ENCODE results near the gene SNRPE.

The SNRPE gene

DNA sequence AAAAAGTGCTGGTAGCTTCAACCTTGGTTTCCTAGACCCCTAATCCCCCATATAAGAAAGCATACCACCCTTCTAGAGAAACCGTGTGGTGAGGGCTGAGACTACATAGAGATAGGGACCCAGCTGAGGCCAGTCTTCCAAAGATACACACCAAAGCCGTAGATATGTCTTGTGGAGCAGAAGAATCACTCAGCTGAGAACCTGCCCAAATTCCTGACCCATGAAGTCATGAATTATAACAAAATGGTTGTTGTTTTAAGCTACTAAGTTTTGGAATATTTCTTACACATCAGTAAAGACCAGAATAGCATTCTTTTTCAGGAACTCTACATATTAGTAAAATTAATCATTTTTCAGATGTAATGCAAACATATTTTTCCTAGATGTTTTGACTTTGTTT is 3.3 kb upstream of the SNRPE start:
- no peaks in the 10 kb centered on the region for H3K27me3 Mint-ChIP-seq
- intact Hi-C loops (cut with micrococcal nuclease) = no loop called here
- H3K4me1 Mint-ChIP-seq (ENCODE audit: low read depth) = peaks cover 16% of the 10 kb centered on the region
- H3K4me3 Mint-ChIP-seq = no peak overlapping the region
- no peak overlapping the region for H3K27ac Mint-ChIP-seq
- H3K36me3 Mint-ChIP-seq (ENCODE audit: low read depth) = peaks cover 30% of the 10 kb centered on the region
- no peaks in the 10 kb centered on the region for H3K9me3 Mint-ChIP-seq

GRCh38 chr1:203858975-203859374 is 2.4 kb upstream of the SNRPE start:
- Mint-ChIP-seq H3K27ac (no peak overlapping the region), H3K4me1 (ENCODE audit: low read depth) (peaks cover 21% of the 10 kb centered on the region), H3K27me3 (no peaks in the 10 kb centered on the region), H3K9me3 (no peaks in the 10 kb centered on the region), H3K36me3 (ENCODE audit: low read depth) (peaks cover 39% of the 10 kb centered on the region), H3K4me3 (no peak overlapping the region)
- intact Hi-C loops (cut with micrococcal nuclease) = no loop called here

DNA sequence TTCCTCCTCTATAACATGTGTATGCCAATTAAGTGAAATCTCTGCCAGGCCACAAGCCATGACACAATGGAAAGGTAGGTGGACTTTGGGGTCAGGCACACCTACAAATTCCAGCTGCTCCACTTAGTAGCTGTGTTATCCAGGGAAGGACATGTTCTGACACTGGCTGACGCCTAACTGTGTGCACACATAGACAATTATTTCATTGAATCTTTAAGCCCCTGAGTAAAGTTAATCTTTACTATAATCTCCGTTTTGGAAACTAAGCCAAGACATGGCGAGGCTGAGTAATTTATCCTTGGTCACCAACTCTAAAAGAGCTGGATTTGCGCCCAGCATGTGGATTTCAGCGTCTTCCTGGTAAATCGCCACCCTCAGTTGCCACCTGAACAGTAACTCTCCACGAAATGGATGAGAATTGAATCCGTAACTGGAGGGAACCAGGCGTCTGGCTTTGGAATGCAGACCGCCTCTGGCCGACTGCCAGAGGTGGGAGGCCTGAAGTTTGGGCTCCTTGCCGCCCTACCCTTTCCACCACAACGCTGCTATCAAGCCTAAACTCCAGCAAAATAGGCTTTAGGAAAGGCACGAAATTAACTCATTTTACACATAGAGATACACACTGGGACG is 888 bp upstream of the SNRPE start:
- H3K27ac Mint-ChIP-seq = peak overlapping the region; percentile 94
- peaks cover 21% of the 10 kb centered on the region for H3K4me1 Mint-ChIP-seq (ENCODE audit: low read depth)
- no peaks in the 10 kb centered on the region for H3K27me3 Mint-ChIP-seq
- H3K9me3 Mint-ChIP-seq = no peaks in the 10 kb centered on the region
- peak overlapping the region; percentile 98 for H3K4me3 Mint-ChIP-seq
- intact Hi-C loops (cut with micrococcal nuclease) = loop anchor here (1.0 to 5.0 kb wide), 2 partner anchors 269 to 347 kb away; no protein-coding TSS in a partner anchor
- H3K36me3 Mint-ChIP-seq (ENCODE audit: low read depth) = peaks cover 52% of the 10 kb centered on the region

DNA sequence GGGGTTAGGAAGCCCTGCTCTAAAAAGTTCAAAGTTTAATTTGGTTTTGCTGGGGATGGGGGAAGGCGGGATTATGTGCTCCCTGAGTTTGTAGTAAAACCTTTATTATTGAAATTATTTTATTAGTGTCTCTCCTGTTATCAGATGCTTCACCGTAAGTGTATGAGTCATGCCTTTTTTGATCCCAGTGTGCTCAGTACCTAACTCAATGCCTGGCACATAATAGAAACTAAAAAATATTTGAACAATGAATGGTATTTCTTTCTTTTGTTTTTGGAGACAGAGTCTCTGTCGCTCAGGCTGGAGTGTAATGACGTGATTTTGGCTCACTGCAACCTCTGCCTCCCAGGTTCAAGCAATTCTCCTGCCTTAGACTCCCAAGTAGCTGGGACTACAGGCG is 6.4 kb downstream of the SNRPE start:
- peaks cover 98% of the 10 kb centered on the region for H3K36me3 Mint-ChIP-seq (ENCODE audit: low read depth)
- intact Hi-C loops (cut with micrococcal nuclease) = no loop called here

DNA sequence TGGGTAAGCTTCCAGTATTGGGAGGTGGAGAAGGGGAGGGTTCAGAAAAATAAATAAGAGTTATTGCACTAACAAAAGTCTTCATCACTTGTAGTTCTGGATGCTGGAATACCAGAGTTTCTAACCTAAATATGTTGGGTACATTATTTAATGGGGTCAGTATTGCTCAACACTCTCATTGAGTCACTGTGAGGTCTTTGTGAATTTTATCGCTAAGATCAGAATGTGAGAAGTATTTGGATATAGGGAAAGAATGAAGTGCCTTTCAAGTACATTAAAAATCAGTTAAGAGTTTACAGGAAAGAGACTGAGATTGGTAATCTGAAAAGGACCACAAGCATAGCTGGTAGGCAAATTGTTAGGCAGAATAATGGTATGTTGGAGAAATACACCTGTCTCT is 8.8 kb downstream of the SNRPE start:
- no peaks in the 10 kb centered on the region for H3K9me3 Mint-ChIP-seq
- no peaks in the 10 kb centered on the region for H3K27me3 Mint-ChIP-seq
- H3K4me1 Mint-ChIP-seq (ENCODE audit: low read depth) = no peaks in the 10 kb centered on the region
- intact Hi-C loops (cut with micrococcal nuclease) = no loop called here
- H3K27ac Mint-ChIP-seq = no peak overlapping the region
- no peak overlapping the region for H3K4me3 Mint-ChIP-seq
- peaks cover 89% of the 10 kb centered on the region for H3K36me3 Mint-ChIP-seq (ENCODE audit: low read depth)

More for the DNA sequence above, 6.4 kb downstream of the SNRPE start:
- Mint-ChIP-seq H3K9me3 (no peaks in the 10 kb centered on the region), H3K27ac (no peak overlapping the region), H3K4me3 (no peak overlapping the region), H3K4me1 (ENCODE audit: low read depth) (peaks cover 5% of the 10 kb centered on the region), H3K27me3 (no peaks in the 10 kb centered on the region)

DNA sequence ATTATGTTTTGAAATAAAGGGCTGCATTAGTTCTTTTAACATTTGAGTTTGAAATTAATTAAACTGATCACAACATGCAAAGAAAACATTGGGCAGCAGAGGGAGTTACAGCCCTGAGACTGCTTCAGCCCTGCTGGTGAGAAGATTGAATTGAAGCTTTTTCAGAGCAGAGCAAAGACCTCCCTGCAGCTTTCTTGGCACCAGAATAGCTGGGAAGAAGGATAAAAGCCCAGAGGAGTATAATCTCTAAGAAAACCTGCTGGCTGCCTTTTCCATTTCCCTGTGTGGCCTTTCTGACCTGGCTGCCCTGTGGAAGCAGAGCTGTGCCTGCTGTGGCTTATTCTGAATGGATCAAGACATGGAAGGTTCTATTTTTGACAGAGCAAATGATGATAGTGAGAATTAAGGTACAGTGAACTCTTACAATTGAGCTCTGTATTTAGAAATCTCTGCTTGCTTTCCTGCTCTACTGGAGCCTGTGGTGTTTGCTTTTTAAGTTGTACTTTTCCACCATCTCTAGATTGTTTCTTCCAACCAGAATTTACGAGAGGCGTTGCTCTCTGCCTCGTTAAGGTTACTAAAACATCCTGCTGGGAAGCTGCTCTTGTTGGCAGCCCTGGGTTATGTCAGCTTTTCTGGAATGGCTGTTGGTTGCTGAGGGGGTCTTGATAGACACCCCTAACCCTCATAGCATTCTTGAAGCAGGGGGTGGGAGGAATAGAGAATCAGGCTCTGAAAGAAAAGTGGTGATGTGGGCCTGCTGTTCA is 9.9 kb downstream of the SNRPE start:
- H3K36me3 Mint-ChIP-seq (ENCODE audit: low read depth) = peaks cover 79% of the 10 kb centered on the region
- intact Hi-C loops (cut with micrococcal nuclease) = no loop called here

GRCh38 chr1:203873094-203873493 is 11.7 kb downstream of the SNRPE start:
- Mint-ChIP-seq H3K4me1 (ENCODE audit: low read depth) (no peaks in the 10 kb centered on the region), H3K27ac (no peak overlapping the region), H3K4me3 (no peak overlapping the region), H3K9me3 (no peaks in the 10 kb centered on the region), H3K27me3 (no peaks in the 10 kb centered on the region), H3K36me3 (ENCODE audit: low read depth) (peaks cover 74% of the 10 kb centered on the region)
- intact Hi-C loops (cut with micrococcal nuclease) = no loop called here

More for the DNA sequence above, 9.9 kb downstream of the SNRPE start:
- Mint-ChIP-seq H3K27me3 (no peaks in the 10 kb centered on the region), H3K9me3 (no peaks in the 10 kb centered on the region), H3K4me1 (ENCODE audit: low read depth) (no peaks in the 10 kb centered on the region), H3K4me3 (no peak overlapping the region), H3K27ac (no peak overlapping the region)

DNA sequence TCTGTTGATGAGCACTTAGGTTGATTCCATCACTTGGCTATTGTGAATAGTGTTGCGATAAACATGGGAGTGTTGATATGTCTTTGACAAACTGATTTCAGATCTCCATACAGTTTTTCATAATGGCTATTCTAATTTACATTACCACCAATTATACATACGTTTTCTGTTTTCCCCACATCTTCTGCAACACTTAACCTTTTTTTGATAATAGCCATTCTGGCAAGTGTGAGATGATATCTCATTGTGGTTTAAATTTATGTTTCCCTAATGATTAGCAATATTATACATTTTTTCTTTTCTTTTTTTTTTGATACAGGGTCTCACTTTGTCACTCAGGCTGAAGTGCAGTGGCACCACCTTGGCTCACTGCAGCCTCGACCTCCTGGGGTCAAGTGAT is 17.0 kb downstream of the SNRPE start:
- H3K36me3 Mint-ChIP-seq (ENCODE audit: low read depth) = peaks cover 35% of the 10 kb centered on the region
- no peaks in the 10 kb centered on the region for H3K4me1 Mint-ChIP-seq (ENCODE audit: low read depth)
- no peaks in the 10 kb centered on the region for H3K27me3 Mint-ChIP-seq
- no peak overlapping the region for H3K27ac Mint-ChIP-seq
- intact Hi-C loops (cut with micrococcal nuclease) = no loop called here
- no peak overlapping the region for H3K4me3 Mint-ChIP-seq
- no peaks in the 10 kb centered on the region for H3K9me3 Mint-ChIP-seq

DNA sequence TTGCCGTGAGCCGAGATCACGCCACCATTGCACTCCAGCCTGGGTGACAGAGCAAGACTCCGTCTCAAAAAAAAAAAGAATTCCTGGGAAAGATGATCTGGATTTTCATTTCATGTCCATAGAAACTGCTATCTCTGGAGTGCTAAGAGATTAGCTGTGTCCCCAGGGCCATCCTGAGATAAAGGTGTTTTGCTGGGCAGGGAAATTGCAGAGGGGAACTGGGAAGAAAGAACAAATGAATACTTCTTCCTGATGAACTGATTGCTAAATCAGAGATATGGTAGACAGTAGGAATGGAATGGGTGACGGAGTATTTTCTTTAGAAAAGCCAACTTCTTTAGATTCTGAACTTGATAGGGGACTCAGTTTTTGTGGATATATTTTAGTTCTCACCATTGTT is 19.2 kb downstream of the SNRPE start:
- no peak overlapping the region for H3K27ac Mint-ChIP-seq
- H3K4me3 Mint-ChIP-seq = no peak overlapping the region
- intact Hi-C loops (cut with micrococcal nuclease) = no loop called here
- H3K9me3 Mint-ChIP-seq = no peaks in the 10 kb centered on the region
- no peaks in the 10 kb centered on the region for H3K27me3 Mint-ChIP-seq
- no peaks in the 10 kb centered on the region for H3K4me1 Mint-ChIP-seq (ENCODE audit: low read depth)
- H3K36me3 Mint-ChIP-seq (ENCODE audit: low read depth) = peaks cover 27% of the 10 kb centered on the region

GRCh38 chr1:203888807-203889251 is 27.4 kb downstream of the SNRPE start:
- Mint-ChIP-seq H3K4me3 (no peak overlapping the region), H3K9me3 (peaks cover 1% of the 10 kb centered on the region), H3K27ac (no peak overlapping the region), H3K27me3 (no peaks in the 10 kb centered on the region), H3K4me1 (ENCODE audit: low read depth) (peaks cover 13% of the 10 kb centered on the region), H3K36me3 (ENCODE audit: low read depth) (no peaks in the 10 kb centered on the region)
- intact Hi-C loops (cut with micrococcal nuclease) = no loop called here

GRCh38 chr1:203891950-203892349 is 30.6 kb downstream of the SNRPE start:
- Mint-ChIP-seq H3K27me3 (no peaks in the 10 kb centered on the region), H3K4me1 (ENCODE audit: low read depth) (peaks cover 13% of the 10 kb centered on the region), H3K4me3 (no peak overlapping the region), H3K27ac (no peak overlapping the region), H3K36me3 (ENCODE audit: low read depth) (no peaks in the 10 kb centered on the region), H3K9me3 (peaks cover 13% of the 10 kb centered on the region)
- intact Hi-C loops (cut with micrococcal nuclease) = no loop called here

DNA sequence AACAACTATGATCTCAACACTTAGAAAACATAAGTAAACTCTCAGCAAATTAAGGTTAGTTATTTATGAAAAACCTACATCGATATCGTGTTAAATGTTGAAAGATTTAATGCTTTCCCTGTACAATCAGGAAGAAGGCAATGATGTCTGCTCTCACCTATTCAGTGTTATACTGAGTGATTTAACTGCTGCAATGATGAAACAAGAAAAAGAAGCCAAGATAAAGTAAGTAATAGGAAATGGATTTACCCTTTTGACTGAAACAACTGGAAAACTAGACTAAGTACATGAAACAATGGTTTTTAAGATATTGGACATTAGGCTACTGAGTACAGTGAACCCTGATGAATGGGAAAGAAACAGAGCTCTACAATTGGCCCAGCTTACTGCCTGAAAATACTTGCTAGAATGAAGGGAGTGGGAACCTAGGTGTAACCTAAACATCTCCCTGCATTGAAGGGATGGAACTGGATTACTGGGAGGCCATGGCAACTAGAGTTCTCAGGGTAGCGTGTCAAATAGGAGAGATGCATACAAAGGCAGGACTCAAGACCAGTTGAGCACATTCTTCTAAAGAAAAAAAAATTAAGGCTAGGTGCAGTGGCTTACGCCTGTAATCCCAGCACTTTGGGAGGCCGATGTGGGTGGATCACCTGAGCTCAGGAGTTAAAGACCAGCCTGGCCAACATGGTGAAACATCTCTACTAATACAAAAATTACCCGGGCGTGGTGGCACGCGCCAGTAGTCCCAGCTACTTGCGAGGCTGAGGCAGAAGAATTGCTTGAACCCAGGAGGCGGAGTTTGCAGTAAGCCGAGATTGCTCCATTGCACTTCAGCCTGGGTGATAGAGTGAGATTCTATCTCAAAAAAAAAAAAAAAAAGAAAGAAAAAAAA is 37.3 kb downstream of the SNRPE start:
- H3K4me3 Mint-ChIP-seq = no peak overlapping the region
- H3K27me3 Mint-ChIP-seq = no peaks in the 10 kb centered on the region
- H3K36me3 Mint-ChIP-seq (ENCODE audit: low read depth) = no peaks in the 10 kb centered on the region
- no peak overlapping the region for H3K27ac Mint-ChIP-seq
- H3K9me3 Mint-ChIP-seq = peaks cover 13% of the 10 kb centered on the region
- no peaks in the 10 kb centered on the region for H3K4me1 Mint-ChIP-seq (ENCODE audit: low read depth)
- intact Hi-C loops (cut with micrococcal nuclease) = no loop called here

- intact Hi-C loops (cut with micrococcal nuclease) = no loop called here
- Mint-ChIP-seq H3K27me3 (peaks cover under 1% of the 10 kb centered on the region), H3K4me3 (no peak overlapping the region), H3K9me3 (peaks cover 6% of the 10 kb centered on the region), H3K27ac (no peak overlapping the region), H3K4me1 (ENCODE audit: low read depth) (no peaks in the 10 kb centered on the region), H3K36me3 (ENCODE audit: low read depth) (no peaks in the 10 kb centered on the region)
Measured at GRCh38 chr1:203899353-203899716, 37.9 kb downstream of the SNRPE start.

Data from dendritic cell treated with granulocyte-macrophage colony-stimulating factor and Interleukin-4, amounts not matched to agents 40 ng/mL and 50 ng/mL, for 4 days (primary cell).